ENCODE data around the gene TNF.

DNA sequence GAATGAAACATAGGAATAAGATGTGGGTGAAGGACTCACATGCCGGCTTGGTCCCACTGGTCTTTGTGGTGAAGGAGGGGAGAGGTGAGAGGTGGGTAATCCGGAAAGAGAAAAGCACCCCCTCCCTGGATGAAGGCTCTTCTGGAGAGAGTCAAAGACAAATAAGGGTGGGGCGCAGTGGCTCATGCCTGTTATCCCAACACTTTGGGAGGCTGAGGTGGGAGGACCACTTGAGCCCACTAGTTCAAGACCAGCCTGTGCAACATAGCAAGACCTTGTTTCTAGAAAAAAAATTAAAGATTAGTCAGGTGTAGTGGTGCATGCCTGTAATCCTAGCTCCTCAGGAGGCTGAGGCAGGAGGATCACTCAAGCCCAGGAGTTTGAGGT lies 3.7 kb downstream of the TNF start:
- TF ChIP-seq, protein P1, sequence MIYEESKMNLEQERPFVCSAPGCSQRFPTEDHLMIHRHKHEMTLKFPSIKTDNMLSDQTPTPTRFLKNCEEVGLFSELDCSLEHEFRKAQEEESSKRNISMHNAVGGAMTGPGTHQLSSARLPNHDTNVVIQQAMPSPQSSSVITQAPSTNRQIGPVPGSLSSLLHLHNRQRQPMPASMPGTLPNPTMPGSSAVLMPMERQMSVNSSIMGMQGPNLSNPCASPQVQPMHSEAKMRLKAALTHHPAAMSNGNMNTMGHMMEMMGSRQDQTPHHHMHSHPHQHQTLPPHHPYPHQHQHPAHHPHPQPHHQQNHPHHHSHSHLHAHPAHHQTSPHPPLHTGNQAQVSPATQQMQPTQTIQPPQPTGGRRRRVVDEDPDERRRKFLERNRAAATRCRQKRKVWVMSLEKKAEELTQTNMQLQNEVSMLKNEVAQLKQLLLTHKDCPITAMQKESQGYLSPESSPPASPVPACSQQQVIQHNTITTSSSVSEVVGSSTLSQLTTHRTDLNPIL (CRISPR knock-in tag; IDR thresholded peaks at IDR 0.05; ENCODE audit: low read depth): no peak
- TF ChIP-seq ESRRG (CRISPR knock-in tag; IDR thresholded peaks at IDR 0.05) (no peak), ZNF8 (CRISPR knock-in tag; IDR thresholded peaks at IDR 0.05) (no peak), TCF4 (CRISPR knock-in tag; IDR thresholded peaks at IDR 0.05; ENCODE audit: borderline replicate concordance) (no peak), ZFP3 (CRISPR knock-in tag; IDR thresholded peaks at IDR 0.05) (no peak), TOX (CRISPR knock-in tag; IDR thresholded peaks at IDR 0.05; ENCODE audit: borderline replicate concordance) (no peak), ZC3H10 (CRISPR knock-in tag; IDR thresholded peaks at IDR 0.05) (no peak), BACH2 (CRISPR knock-in tag; IDR thresholded peaks at IDR 0.05; ENCODE audit: borderline replicate concordance) (no peak), RARB (CRISPR knock-in tag; IDR thresholded peaks at IDR 0.05) (no peak), GLIS3 (CRISPR knock-in tag; IDR thresholded peaks at IDR 0.05) (no peak), OSR1 (CRISPR knock-in tag; IDR thresholded peaks at IDR 0.05) (no peak)
- TF ChIP-seq, protein P2, sequence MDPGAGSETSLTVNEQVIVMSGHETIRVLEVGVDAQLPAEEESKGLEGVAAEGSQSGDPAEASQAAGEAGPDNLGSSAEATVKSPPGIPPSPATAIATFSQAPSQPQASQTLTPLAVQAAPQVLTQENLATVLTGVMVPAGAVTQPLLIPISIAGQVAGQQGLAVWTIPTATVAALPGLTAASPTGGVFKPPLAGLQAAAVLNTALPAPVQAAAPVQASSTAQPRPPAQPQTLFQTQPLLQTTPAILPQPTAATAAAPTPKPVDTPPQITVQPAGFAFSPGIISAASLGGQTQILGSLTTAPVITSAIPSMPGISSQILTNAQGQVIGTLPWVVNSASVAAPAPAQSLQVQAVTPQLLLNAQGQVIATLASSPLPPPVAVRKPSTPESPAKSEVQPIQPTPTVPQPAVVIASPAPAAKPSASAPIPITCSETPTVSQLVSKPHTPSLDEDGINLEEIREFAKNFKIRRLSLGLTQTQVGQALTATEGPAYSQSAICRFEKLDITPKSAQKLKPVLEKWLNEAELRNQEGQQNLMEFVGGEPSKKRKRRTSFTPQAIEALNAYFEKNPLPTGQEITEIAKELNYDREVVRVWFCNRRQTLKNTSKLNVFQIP (CRISPR knock-in tag; IDR thresholded peaks at IDR 0.05; ENCODE audit: borderline replicate concordance, low read depth): no peak
- TF ChIP-seq, protein P3, sequence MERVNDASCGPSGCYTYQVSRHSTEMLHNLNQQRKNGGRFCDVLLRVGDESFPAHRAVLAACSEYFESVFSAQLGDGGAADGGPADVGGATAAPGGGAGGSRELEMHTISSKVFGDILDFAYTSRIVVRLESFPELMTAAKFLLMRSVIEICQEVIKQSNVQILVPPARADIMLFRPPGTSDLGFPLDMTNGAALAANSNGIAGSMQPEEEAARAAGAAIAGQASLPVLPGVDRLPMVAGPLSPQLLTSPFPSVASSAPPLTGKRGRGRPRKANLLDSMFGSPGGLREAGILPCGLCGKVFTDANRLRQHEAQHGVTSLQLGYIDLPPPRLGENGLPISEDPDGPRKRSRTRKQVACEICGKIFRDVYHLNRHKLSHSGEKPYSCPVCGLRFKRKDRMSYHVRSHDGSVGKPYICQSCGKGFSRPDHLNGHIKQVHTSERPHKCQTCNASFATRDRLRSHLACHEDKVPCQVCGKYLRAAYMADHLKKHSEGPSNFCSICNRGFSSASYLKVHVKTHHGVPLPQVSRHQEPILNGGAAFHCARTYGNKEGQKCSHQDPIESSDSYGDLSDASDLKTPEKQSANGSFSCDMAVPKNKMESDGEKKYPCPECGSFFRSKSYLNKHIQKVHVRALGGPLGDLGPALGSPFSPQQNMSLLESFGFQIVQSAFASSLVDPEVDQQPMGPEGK (CRISPR knock-in tag; IDR thresholded peaks at IDR 0.05; ENCODE audit: borderline replicate concordance): no peak
- TF ChIP-seq, protein P4, sequence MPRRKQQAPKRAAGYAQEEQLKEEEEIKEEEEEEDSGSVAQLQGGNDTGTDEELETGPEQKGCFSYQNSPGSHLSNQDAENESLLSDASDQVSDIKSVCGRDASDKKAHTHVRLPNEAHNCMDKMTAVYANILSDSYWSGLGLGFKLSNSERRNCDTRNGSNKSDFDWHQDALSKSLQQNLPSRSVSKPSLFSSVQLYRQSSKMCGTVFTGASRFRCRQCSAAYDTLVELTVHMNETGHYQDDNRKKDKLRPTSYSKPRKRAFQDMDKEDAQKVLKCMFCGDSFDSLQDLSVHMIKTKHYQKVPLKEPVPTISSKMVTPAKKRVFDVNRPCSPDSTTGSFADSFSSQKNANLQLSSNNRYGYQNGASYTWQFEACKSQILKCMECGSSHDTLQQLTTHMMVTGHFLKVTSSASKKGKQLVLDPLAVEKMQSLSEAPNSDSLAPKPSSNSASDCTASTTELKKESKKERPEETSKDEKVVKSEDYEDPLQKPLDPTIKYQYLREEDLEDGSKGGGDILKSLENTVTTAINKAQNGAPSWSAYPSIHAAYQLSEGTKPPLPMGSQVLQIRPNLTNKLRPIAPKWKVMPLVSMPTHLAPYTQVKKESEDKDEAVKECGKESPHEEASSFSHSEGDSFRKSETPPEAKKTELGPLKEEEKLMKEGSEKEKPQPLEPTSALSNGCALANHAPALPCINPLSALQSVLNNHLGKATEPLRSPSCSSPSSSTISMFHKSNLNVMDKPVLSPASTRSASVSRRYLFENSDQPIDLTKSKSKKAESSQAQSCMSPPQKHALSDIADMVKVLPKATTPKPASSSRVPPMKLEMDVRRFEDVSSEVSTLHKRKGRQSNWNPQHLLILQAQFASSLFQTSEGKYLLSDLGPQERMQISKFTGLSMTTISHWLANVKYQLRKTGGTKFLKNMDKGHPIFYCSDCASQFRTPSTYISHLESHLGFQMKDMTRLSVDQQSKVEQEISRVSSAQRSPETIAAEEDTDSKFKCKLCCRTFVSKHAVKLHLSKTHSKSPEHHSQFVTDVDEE (CRISPR knock-in tag; IDR thresholded peaks at IDR 0.05): no peak
